Panc1 (cell line): ENCODE data around the gene IRS1.

ENCODE experiments used
- CTCF ChIP-seq: fragments of 450-650 bp; IDR thresholded peaks from 2 replicates; pipeline ENCODE4 v1.5.1; 2017; ENCODE audit warnings: mild to moderate bottlenecking
- POLR2AphosphoS5 ChIP-seq: IDR thresholded peaks from 2 replicates; pipeline ENCODE4 v1.6.1; 2012; ENCODE audit warnings: mild to moderate bottlenecking, low read depth, low read length, moderate library complexity
- SIN3A ChIP-seq: IDR thresholded peaks from 2 replicates; pipeline ENCODE4 v1.6.1; 2012; ENCODE audit warnings: low read depth, mild to moderate bottlenecking, low read length, moderate library complexity, borderline replicate concordance; ENCODE audit not compliant: insufficient read depth
- TCF7L2 ChIP-seq: IDR thresholded peaks from 2 replicates; pipeline ENCODE4 v1.6.1; 2011; ENCODE audit warnings: mild to moderate bottlenecking, low read depth, low read length, inconsistent platforms

GRCh38 chr2:226687641-226688253 is 111.9 kb downstream of the IRS1 start:
- TF ChIP-seq CTCF (no peak), POLR2AphosphoS5 (no peak), TCF7L2 (no peak), SIN3A (no peak)
